PFSK-1 (cell line): ENCODE measurements around the gene CAMK1D.

Source experiments
- FOXP2 ChIP-seq: optimal IDR thresholded peaks from 2 replicates; pipeline ENCODE3; 2011; ENCODE audit warnings: borderline replicate concordance, control low read depth, inconsistent platforms; ENCODE audit not compliant: insufficient read depth; ENCODE audit errors: extremely low read length, extremely low read depth
- POLR2AphosphoS5 ChIP-seq: IDR thresholded peaks from 2 replicates; pipeline ENCODE4 v1.6.1; 2012; ENCODE audit warnings: low read depth, mild to moderate bottlenecking, control low read depth, low read length, moderate library complexity
- SIN3A ChIP-seq: IDR thresholded peaks from 2 replicates; pipeline ENCODE4 v1.6.1; 2012; ENCODE audit warnings: mild to moderate bottlenecking, low read length, moderate library complexity, borderline replicate concordance; ENCODE audit not compliant: insufficient read depth
- TAF1 ChIP-seq: IDR thresholded peaks from 2 replicates; pipeline ENCODE4 v1.6.1; 2012; ENCODE audit warnings: low read length, control low read depth, borderline replicate concordance; ENCODE audit not compliant: insufficient read depth

DNA sequence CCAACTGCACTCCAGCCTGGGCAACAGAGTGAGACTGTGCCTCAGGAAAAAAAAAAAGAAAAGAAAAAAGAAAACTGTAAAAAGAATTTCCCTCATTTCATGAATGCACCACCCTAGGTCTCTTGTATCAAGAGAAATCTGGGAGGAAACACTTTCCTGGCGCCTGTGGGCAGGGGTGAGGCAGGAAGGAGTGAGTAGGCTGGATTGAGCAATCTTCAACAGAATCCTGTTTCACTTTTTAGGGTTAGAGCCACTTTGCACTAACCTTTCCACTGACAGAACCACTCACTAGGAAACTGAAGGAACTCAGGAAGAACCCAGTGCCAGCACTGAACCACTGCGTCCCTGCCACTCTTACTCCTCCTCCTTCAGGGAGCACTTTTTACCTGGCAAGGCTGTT lies 370.0 kb downstream of the CAMK1D start:
- TF ChIP-seq POLR2AphosphoS5: no peak
- TF ChIP-seq SIN3A: no peak
- TF ChIP-seq TAF1: no peak
- TF ChIP-seq FOXP2: no peak
